ENCODE measurements around the gene RMRP. TPM values are rescaled to one million over a fixed set of nuclear protein-coding genes. Genes with fewer than 3 reads are reported as not detected.

Gene RMRP
- total and polyA plus RNA-seq, 10 of the 15 experiments (the other 5 are each of a cell fraction or from before 2014, with no cell fraction given), result 12.0 to 42,450 (median 6,418) TPM; not detected in 4

GRCh38 chr9:35685506-35685905 is 27.7 kb upstream of the RMRP start:
- no peaks in the 10 kb centered on the region; a peak in 1 of 4 replicates for H3K27me3 ChIP-seq (replicated peaks in 1 of 2; ENCODE audit: control insufficient read depth in 2 of 2, insufficient read depth in 2 of 2, low read length in 1 of 2)
- H3K36me3 ChIP-seq (ENCODE audit: control insufficient read depth in 2 of 2, insufficient read depth in 2 of 2, low read length in 1 of 2), result no peaks in the 10 kb centered on the region
- H3K4me3 ChIP-seq, result no peak overlapping the region
- H3K4me2 ChIP-seq (ENCODE audit: control insufficient read depth, insufficient read depth), result no peak overlapping the region
- no peak overlapping the region for H3K9ac ChIP-seq (ENCODE audit: control insufficient read depth, insufficient read depth, low read length)
- H3K27ac ChIP-seq (ENCODE audit: control insufficient read depth, insufficient read depth), result no peak overlapping the region
- BruUV-seq (replicated peaks), result no TSS peak
- H3K4me1 ChIP-seq (ENCODE audit: control insufficient read depth, insufficient read depth, low read length), result peaks cover 2% of the 10 kb centered on the region
- H3K9me3 ChIP-seq (replicated peaks; ENCODE audit: control insufficient read depth, insufficient read depth, low read length), result no peaks in the 10 kb centered on the region
- no peak for DNase-seq (ENCODE audit: low read depth, low spot score)
- ChIA-PET CTCF (interaction anchor here (5.0 kb wide), 1 partner anchor 10 kb away, joined by 39 read pairs; no protein-coding TSS in a partner anchor), POLR2A (interaction anchor here (2.7 kb wide), 1 partner anchor 11 kb away, joined by 8 read pairs; no protein-coding TSS in a partner anchor), RAD21 (ENCODE audit: unreplicated experiment) (no interaction called here), SMC1A (ENCODE audit: uncharacterized antibody, unreplicated experiment) (interaction anchor here (1.1 to 1.2 kb wide), 2 partner anchors 9 to 24 kb away, joined by 3 to 5 read pairs; no protein-coding TSS in a partner anchor)
- TF ChIP-seq MLLT1 (IDR thresholded peaks at IDR 0.05) (no peak), EED (IDR thresholded peaks at IDR 0.05; ENCODE audit: low read depth) (no peak), HCFC1 (IDR thresholded peaks at IDR 0.05; ENCODE audit: low read length) (no peak)
- 45% methylated on average over 12 of the region's 13 CpGs for WGBS (ENCODE audit: insufficient coverage, insufficient replicate concordance, low lambda C conversion rate, missing lambda C conversion rate)
- no peak overlapping the region for H2AFZ ChIP-seq (ENCODE audit: control insufficient read depth, low read depth, low read length)
- H4K20me1 ChIP-seq (ENCODE audit: control insufficient read depth, insufficient read depth), result no peaks in the 10 kb centered on the region
- no peaks in the 10 kb centered on the region; the same call in 1 of the 2 replicates for H3K79me2 ChIP-seq (ENCODE audit: control insufficient read depth, insufficient read depth, low read length)
- FAIRE-seq, result no peak
- in situ Hi-C loops (cut with MboI), result no loop called here
- intact Hi-C loops (cut with micrococcal nuclease; ENCODE audit: unreplicated experiment), result no loop called here
- no peak for ATAC-seq

- no peaks in the 10 kb centered on the region; a peak in 1 of 4 replicates for H3K27me3 ChIP-seq (replicated peaks in 1 of 2; ENCODE audit: control insufficient read depth in 2 of 2, insufficient read depth in 2 of 2, low read length in 1 of 2)
- POLR2A ChIA-PET, result interaction anchor here (0.6 to 2.7 kb wide), 2 partner anchors 12 to 135 kb away, joined by 3 to 8 read pairs; no protein-coding TSS in a partner anchor
- H3K36me3 ChIP-seq (ENCODE audit: control insufficient read depth in 2 of 2, insufficient read depth in 2 of 2, low read length in 1 of 2), result no peaks in the 10 kb centered on the region
- no peaks in the 10 kb centered on the region; the same call in 1 of the 2 replicates for H3K79me2 ChIP-seq (ENCODE audit: control insufficient read depth, insufficient read depth, low read length)
- in situ Hi-C loops (cut with MboI) (no loop called here), intact Hi-C loops (cut with micrococcal nuclease; ENCODE audit: unreplicated experiment) (no loop called here)
- no peak overlapping the region for H3K4me2 ChIP-seq (ENCODE audit: control insufficient read depth, insufficient read depth)
- H3K27ac ChIP-seq (ENCODE audit: control insufficient read depth, insufficient read depth), result no peak overlapping the region
- RAD21 ChIA-PET (ENCODE audit: unreplicated experiment), result no interaction called here
- no peak overlapping the region for H2AFZ ChIP-seq (ENCODE audit: control insufficient read depth, low read depth, low read length)
- H3K9me3 ChIP-seq (replicated peaks; ENCODE audit: control insufficient read depth, insufficient read depth, low read length), result no peaks in the 10 kb centered on the region
- H3K4me3 ChIP-seq, result no peak overlapping the region
- FAIRE-seq, result no peak
- no peak for ATAC-seq
- SMC1A ChIA-PET (ENCODE audit: uncharacterized antibody, unreplicated experiment), result interaction anchor here (1.1 to 1.2 kb wide), 2 partner anchors 9 to 24 kb away, joined by 3 to 5 read pairs; no protein-coding TSS in a partner anchor
- CTCF ChIA-PET, result interaction anchor here (1.2 to 5.0 kb wide), 2 partner anchors 11 to 42 kb away, joined by 3 to 39 read pairs; no protein-coding TSS in a partner anchor
- H3K9ac ChIP-seq (ENCODE audit: control insufficient read depth, insufficient read depth, low read length), result no peak overlapping the region
- no TSS peak for BruUV-seq (replicated peaks)
- DNase-seq (ENCODE audit: low read depth, low spot score), result no peak
- WGBS (ENCODE audit: insufficient coverage, insufficient replicate concordance, low lambda C conversion rate, missing lambda C conversion rate), result 69% methylated on average over 10 of the region's 10 CpGs
- H3K4me1 ChIP-seq (ENCODE audit: control insufficient read depth, insufficient read depth, low read length), result peaks cover 8% of the 10 kb centered on the region
- H4K20me1 ChIP-seq (ENCODE audit: control insufficient read depth, insufficient read depth), result no peaks in the 10 kb centered on the region
- TF ChIP-seq RAD51 (IDR thresholded peaks at IDR 0.05) (no peak), MTA3 (IDR thresholded peaks at IDR 0.05; ENCODE audit: borderline replicate concordance, low read length) (no peak), RFX5 (IDR thresholded peaks at IDR 0.05; ENCODE audit: low read depth, low read length) (no peak), YBX1 (IDR thresholded peaks at IDR 0.05) (no peak), IRF4 (IDR thresholded peaks at IDR 0.05; ENCODE audit: low read depth, low read length) (no peak), SMC3 (IDR thresholded peaks at IDR 0.05; ENCODE audit: borderline replicate concordance, low read length) (no peak)
- TF ChIP-seq, protein P1, sequence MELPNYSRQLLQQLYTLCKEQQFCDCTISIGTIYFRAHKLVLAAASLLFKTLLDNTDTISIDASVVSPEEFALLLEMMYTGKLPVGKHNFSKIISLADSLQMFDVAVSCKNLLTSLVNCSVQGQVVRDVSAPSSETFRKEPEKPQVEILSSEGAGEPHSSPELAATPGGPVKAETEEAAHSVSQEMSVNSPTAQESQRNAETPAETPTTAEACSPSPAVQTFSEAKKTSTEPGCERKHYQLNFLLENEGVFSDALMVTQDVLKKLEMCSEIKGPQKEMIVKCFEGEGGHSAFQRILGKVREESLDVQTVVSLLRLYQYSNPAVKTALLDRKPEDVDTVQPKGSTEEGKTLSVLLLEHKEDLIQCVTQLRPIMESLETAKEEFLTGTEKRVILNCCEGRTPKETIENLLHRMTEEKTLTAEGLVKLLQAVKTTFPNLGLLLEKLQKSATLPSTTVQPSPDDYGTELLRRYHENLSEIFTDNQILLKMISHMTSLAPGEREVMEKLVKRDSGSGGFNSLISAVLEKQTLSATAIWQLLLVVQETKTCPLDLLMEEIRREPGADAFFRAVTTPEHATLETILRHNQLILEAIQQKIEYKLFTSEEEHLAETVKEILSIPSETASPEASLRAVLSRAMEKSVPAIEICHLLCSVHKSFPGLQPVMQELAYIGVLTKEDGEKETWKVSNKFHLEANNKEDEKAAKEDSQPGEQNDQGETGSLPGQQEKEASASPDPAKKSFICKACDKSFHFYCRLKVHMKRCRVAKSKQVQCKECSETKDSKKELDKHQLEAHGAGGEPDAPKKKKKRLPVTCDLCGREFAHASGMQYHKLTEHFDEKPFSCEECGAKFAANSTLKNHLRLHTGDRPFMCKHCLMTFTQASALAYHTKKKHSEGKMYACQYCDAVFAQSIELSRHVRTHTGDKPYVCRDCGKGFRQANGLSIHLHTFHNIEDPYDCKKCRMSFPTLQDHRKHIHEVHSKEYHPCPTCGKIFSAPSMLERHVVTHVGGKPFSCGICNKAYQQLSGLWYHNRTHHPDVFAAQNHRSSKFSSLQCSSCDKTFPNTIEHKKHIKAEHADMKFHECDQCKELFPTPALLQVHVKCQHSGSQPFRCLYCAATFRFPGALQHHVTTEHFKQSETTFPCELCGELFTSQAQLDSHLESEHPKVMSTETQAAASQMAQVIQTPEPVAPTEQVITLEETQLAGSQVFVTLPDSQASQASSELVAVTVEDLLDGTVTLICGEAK (IDR thresholded peaks at IDR 0.05; ENCODE audit: borderline replicate concordance), result no peak
Observed at GRCh38 chr9:35684921-35685320, 27.1 kb upstream of the RMRP start.
